AG04449 (cell line): Measurements from ENCODE around the gene ANKS1A.

ENCODE experiments used
- CTCF ChIA-PET: fragments of 350-600 bp; formaldehyde crosslinking; extraction: SDS; loops from one replicate; lab custom pipeline; 2021; ENCODE audit warnings: antibody characterized with exemption; lab: Yijun Ruan, JAX
- POLR2A ChIA-PET: fragments of 400-600, 350-600 bp; formaldehyde crosslinking; extraction: SDS; loops from one replicate; lab custom pipeline; 2020; ENCODE audit warnings: antibody characterized with exemption, inconsistent platforms; lab: Yijun Ruan, JAX
- DNase-seq: peaks from one replicate; pipeline ENCODE4 v3.0.0-alpha.2; 2010; ENCODE audit warnings: low read depth, low spot score
- H3K4me3 ChIP-seq: 2 replicates; pipeline ENCODE4 v1.5.1; 2011; ENCODE audit warnings: low read depth, mild to moderate bottlenecking, control low read depth, low read length
- TF ChIP-seq, protein P1 (sequence below): IDR thresholded peaks from one replicate; pipeline ENCODE4 v1.5.1; 2011; ENCODE audit warnings: mild to moderate bottlenecking, moderate library complexity, low read length, control low read depth, inconsistent platforms; ENCODE audit not compliant: insufficient read depth; ENCODE audit errors: missing control alignments

ANKS1A gene

DNA sequence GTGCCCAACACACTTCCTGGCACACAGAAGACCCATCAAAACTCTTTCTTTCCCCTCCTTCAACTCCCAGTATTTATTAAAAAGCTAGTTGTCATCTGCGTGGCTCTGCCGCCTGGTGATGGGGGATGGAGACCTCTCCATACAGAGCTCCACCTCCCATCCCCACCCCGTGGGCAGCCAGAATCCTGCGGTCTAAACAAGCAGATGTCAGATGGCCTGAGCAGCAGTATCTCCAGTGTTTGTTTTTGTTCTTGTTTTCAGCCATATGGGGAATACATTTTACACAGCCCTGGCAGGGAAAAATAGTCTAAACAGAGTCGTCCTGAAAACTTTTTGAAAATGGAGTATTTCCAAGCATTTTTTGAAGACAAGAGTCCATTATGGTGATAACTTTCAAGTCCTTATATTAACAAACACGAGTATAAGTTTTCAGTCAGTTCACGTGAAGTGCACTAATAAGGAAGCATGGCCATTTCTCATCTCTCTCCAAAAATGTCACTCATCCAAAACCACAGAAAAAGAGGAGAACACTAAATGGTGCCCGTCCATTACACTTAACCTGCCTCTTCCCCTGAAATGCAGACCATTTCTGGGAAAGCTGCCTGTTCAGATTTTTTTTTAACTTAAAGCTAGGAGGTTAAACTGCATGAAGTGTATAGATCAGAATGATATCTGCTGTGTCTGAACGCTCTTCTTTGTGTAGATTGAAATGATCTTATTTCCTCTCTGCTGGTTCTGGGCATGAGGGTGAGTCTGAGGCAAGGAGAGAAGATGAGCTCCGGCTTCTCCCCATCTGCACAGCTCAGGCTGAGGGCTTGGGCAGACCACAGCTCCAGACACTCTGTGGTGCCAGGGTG, 161.1 kb downstream of the ANKS1A start:
- no peak overlapping the region for H3K4me3 ChIP-seq
- peak; percentile 42 for DNase-seq
- TF ChIP-seq, protein P1, sequence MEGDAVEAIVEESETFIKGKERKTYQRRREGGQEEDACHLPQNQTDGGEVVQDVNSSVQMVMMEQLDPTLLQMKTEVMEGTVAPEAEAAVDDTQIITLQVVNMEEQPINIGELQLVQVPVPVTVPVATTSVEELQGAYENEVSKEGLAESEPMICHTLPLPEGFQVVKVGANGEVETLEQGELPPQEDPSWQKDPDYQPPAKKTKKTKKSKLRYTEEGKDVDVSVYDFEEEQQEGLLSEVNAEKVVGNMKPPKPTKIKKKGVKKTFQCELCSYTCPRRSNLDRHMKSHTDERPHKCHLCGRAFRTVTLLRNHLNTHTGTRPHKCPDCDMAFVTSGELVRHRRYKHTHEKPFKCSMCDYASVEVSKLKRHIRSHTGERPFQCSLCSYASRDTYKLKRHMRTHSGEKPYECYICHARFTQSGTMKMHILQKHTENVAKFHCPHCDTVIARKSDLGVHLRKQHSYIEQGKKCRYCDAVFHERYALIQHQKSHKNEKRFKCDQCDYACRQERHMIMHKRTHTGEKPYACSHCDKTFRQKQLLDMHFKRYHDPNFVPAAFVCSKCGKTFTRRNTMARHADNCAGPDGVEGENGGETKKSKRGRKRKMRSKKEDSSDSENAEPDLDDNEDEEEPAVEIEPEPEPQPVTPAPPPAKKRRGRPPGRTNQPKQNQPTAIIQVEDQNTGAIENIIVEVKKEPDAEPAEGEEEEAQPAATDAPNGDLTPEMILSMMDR, result no peak
- POLR2A ChIA-PET, result no interaction called here
- CTCF ChIA-PET, result interaction anchor here (0.6 to 3.9 kb wide), 9 partner anchors 10 to 155 kb away, joined by 3 to 13 read pairs (median 4); no protein-coding TSS in a partner anchor

DNA sequence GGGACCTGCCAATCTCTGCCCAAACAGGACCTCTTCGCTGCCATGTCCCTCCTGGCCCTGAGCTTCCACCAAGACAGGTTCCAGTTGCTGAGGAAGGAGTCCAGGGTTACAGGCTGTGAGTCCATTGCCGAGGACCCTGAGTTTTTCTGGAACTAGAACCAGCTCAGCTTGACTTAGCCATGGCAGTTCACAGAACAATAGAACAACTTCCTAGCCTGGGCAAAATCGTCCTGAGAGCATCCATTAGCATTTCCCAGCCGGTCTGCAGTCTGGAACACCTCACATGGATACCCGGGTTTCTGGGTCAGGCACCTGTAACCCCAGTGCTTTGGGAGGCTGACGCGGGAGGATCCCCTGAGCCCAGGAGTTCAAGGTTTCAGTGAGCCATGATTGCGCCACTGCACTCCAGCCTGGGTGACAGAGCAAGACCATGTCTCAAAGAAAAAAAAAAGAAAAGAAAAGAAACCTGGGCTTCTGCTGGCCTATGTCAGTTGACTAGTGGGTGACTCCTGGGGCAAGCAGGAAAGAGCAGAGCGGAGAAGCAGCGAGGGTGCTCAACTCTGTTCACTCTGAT, 161.8 kb downstream of the ANKS1A start:
- DNase-seq, result no peak
- ChIA-PET POLR2A (no interaction called here), CTCF (interaction anchor here (1.0 to 3.9 kb wide), 2 partner anchors 64 to 154 kb away, joined by 3 to 13 read pairs; no protein-coding TSS in a partner anchor)
- TF ChIP-seq, protein P1, result no peak
- no peak overlapping the region for H3K4me3 ChIP-seq

DNA sequence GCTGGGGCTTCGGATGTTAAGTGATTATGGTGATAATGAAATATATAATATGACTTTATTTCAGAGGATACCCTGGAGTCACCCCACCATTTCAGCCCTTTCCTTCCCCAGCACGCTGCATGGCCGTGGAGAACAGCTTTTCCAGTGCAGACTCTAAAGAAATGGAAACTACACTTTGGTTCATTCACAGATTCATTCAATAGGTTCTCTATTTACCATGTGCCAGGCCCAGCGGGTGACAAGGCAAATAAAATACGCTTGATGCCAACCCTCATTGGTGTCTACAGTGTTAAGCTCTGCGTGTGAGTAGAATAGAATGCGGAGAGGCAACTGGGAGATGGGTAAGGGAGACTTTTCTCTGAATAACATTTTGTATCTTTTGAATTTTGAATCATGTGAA, 162.3 kb downstream of the ANKS1A start:
- ChIA-PET POLR2A (no interaction called here), CTCF (no interaction called here)
- DNase-seq, result no peak
- TF ChIP-seq, protein P1, result no peak
- H3K4me3 ChIP-seq, result no peak overlapping the region

DNA sequence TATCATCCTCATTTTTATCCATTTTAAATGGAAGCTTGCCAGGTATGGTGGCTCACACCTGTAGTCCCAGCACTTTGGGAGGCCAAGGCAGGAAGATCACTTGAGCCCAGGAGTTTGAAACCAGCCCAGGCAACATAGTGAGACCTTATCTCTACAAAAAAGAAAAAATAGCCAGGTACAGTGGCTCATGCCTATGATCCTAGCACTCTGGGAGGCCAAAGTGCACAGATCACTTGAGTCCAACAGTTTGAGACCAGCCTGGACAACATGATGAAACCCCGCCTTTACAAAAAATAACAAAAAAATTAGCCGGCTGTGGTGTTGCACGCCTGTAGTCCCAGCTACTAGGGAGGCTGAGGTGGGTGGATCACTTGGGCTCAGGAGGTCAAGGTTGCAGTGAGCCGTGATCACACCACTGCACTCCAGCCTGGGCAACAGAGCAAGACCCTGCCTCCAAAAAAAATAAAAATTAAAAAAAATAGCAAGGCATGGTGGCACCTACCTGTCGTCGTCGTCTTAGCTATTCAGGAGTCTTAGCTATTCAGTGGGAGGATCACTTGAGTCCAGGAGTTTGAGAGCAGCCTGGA, 163.0 kb downstream of the ANKS1A start:
- no peak for DNase-seq
- no peak overlapping the region for H3K4me3 ChIP-seq
- TF ChIP-seq, protein P1, result no peak
- ChIA-PET POLR2A (no interaction called here), CTCF (interaction anchor here (1.3 to 1.6 kb wide), 2 partner anchors 27 to 153 kb away, joined by 4 to 8 read pairs; no protein-coding TSS in a partner anchor)

DNA sequence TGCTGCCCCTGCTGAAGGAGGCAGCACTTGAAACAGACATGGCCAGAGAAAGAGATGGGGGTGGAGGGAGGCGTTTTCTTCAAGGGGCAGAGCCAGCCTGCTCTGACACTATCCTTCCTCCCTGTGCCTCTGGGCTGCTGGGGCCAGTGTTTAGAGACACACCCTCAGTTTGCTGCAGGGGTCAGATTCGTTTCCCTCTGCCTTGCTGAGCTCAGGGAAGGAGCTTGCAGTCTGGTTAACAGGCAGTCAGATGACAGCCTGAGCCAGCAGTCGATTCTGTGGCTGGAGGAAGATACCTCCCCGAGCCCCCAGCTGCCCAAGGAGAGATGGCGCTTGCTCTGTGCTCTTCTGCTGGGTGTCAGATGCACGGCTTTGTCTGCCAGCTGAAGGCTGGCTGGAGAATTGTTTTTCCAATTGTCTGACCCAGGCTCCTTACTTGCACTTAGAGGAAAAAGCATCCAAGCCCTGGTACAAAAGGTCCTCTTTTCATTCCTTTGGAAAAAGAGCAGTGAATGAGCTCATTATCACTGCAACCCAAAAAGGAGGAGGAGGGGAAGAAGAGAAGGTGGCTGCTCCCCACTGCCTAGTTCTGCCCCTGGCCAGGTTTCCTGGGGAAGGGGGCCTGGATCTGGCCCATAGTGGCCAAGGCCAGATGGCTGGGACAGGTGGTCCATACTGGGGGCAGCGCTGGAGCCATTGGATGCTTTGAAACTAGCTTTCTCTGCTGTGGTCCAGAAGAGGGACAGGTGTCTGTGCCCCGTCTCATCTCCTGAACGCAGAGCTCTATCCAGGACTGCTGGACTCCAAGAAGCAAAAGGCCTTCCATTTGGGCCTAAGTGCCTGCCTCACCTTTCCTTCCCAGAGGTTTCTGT, 163.9 kb downstream of the ANKS1A start:
- ChIA-PET CTCF (interaction anchor here (1.3 to 1.6 kb wide), 2 partner anchors 26 to 152 kb away, joined by 4 to 8 read pairs; no protein-coding TSS in a partner anchor), POLR2A (no interaction called here)
- no peak for DNase-seq

More for the DNA sequence above, 163.9 kb downstream of the ANKS1A start:
- TF ChIP-seq, protein P1, result no peak
- H3K4me3 ChIP-seq, result no peak overlapping the region
